K562 (cell line): ENCODE data around the gene KCNC4. TPM values are rescaled to one million over a fixed set of nuclear protein-coding genes. Genes with fewer than 3 reads are reported as not detected.
A peak's percentile ranks its signal among the peaks of the same experiment; 100 is the strongest.

Experiments
- ATAC-seq: fragments of 200-7000 bp; cut with Tn5 transposase; 3 replicates; pipeline ENCODE4 v1.9.1; 2020; ENCODE audit warnings: moderate library complexity
- BruUV-seq: library from RNA; stranded (reverse); fragments of 400-500 nt; replicated peaks from 2 replicates; lab custom pipeline; 2021; lab: Mats Ljungman, UMichigan
- CTCF ChIA-PET: fragments of 300-600 bp; formaldehyde crosslinking; extraction: SDS; loops from one replicate; lab custom pipeline; 2021; ENCODE audit warnings: low intra/inter-chr PET ratio; lab: Yijun Ruan, JAX
- POLR2A ChIA-PET: fragments of 300-600, 350-650 bp; sonication (Branson Sonifier 250); formaldehyde crosslinking; extraction: SDS; loops from one replicate; lab custom pipeline; 2021; ENCODE audit warnings: antibody characterized with exemption, inconsistent platforms; lab: Yijun Ruan, JAX
- DNase-seq, 4 experiments: peaks; one replicate each; pipeline versions ENCODE4 v3.0.0 to v3.0.0-alpha.2; 2011 to 2018; ENCODE audit warnings: low spot score in 3 of 4, mixed read lengths in 3 of 4; ENCODE audit errors: extremely low read depth in 1 of 4
- FAIRE-seq: peaks from 2 replicates; lab custom pipeline; 2011; peaks lifted over from hg19 to GRCh38; lab: Jason Lieb, UNC
- H2AFZ ChIP-seq: 2 replicates; pipeline ENCODE4 v1.6.0; 2011; ENCODE audit warnings: low read depth, low read length, control low read depth, inconsistent platforms
- H3K27ac ChIP-seq: fragments of 200-600 bp; 3 replicates; pipeline ENCODE4 v1.8.0; 2011; ENCODE audit warnings: low read depth, mild to moderate bottlenecking, control low read depth, inconsistent platforms, low read length, moderate library complexity, mixed read lengths; ENCODE audit errors: extremely low read depth
- H3K27me3 ChIP-seq, 2 experiments: fragments of 300-600 bp in 1 of 2; 2 replicates in 1 of 2; 3 replicates in 1 of 2; pipeline versions ENCODE4 v1.6.0 to v1.8.0; 2011; ENCODE audit warnings: inconsistent platforms in 2 of 2, low read length in 2 of 2, mild to moderate bottlenecking in 1 of 2, mixed read lengths in 1 of 2, moderate library complexity in 1 of 2; ENCODE audit not compliant: control insufficient read depth in 2 of 2, insufficient read depth in 2 of 2
- H3K36me3 ChIP-seq: fragments of 300-600 bp; 3 replicates; pipeline ENCODE4 v1.8.0; 2011; ENCODE audit warnings: mild to moderate bottlenecking, low read length, inconsistent platforms; ENCODE audit not compliant: control insufficient read depth, insufficient read depth
- H3K4me1 ChIP-seq, 2 experiments: fragments of 200-600 bp in 1 of 2; replicated peaks in 1 of 2; 2 replicates in 1 of 2; 3 replicates in 1 of 2; pipeline versions ENCODE4 v1.5.1 to v1.8.0; 2011; ENCODE audit warnings: inconsistent platforms in 2 of 2, low read length in 2 of 2, mild to moderate bottlenecking in 1 of 2, mixed read lengths in 1 of 2, moderate library complexity in 1 of 2; ENCODE audit not compliant: control insufficient read depth in 2 of 2, insufficient read depth in 2 of 2
- H3K4me2 ChIP-seq: 2 replicates; pipeline ENCODE4 v1.6.1; 2011; ENCODE audit warnings: low read length, control low read depth, inconsistent platforms, mixed read lengths; ENCODE audit not compliant: insufficient read depth
- H3K4me3 ChIP-seq: fragments of 200-600 bp; sonication (generic), shearing (Covaris generic); 2 replicates; pipeline ENCODE4 v1.5.1; 2016; ENCODE audit warnings: control low read depth, inconsistent platforms
- H3K79me2 ChIP-seq: fragments of 200-600 bp; 3 replicates; pipeline ENCODE4 v1.8.0; 2011; ENCODE audit warnings: low read length, inconsistent platforms; ENCODE audit not compliant: control insufficient read depth, insufficient read depth
- H3K9ac ChIP-seq, 2 experiments: 2 replicates each; pipeline versions ENCODE4 v1.6.0 to v1.6.1; 2011; ENCODE audit warnings: low read depth in 2 of 2, low read length in 2 of 2, control low read depth in 1 of 2, inconsistent platforms in 1 of 2, mild to moderate bottlenecking in 1 of 2, mixed read lengths in 1 of 2; ENCODE audit not compliant: insufficient read depth in 1 of 2
- H3K9me1 ChIP-seq: one replicate; pipeline ENCODE4 v1.6.0; 2011; ENCODE audit warnings: inconsistent platforms, mild to moderate bottlenecking, low read length, moderate library complexity; ENCODE audit not compliant: control insufficient read depth, insufficient read depth
- H3K9me3 ChIP-seq: replicated peaks from 2 replicates; pipeline ENCODE4 v1.5.1; 2011; ENCODE audit warnings: low read depth, low read length, inconsistent platforms; ENCODE audit not compliant: control insufficient read depth, insufficient read depth
- H4K20me1 ChIP-seq: replicated peaks from 2 replicates; pipeline ENCODE4 v1.6.1; 2011; ENCODE audit warnings: low read length, inconsistent platforms, mixed read lengths; ENCODE audit not compliant: control insufficient read depth, insufficient read depth
- CBX1 ChIP-seq: sonication (generic); IDR thresholded peaks from 2 replicates; pipeline ENCODE4 v1.6.1; 2016; ENCODE audit warnings: antibody characterized with exemption, low read depth, mild to moderate bottlenecking
- CBX8 ChIP-seq: fragments of 200-600 bp; sonication (generic); IDR thresholded peaks from 2 replicates; pipeline ENCODE4 v1.6.1; 2012; ENCODE audit warnings: borderline replicate concordance, mixed run types, low read depth, mild to moderate bottlenecking, moderate library complexity, mixed read lengths, low read length, control low read depth, inconsistent platforms; ENCODE audit not compliant: poor library complexity, severe bottlenecking; ENCODE audit errors: extremely low read depth
- EGR1 ChIP-seq: fragments of 450-650 bp; conservative IDR thresholded peaks from 2 replicates; pipeline ENCODE4 v1.6.1; 2017; ENCODE audit warnings: mild to moderate bottlenecking
- ERF ChIP-seq: fragments of 450-650 bp; formaldehyde crosslinking; IDR thresholded peaks from 2 replicates; pipeline ENCODE4 v1.4.0; 2020; ENCODE audit warnings: mild to moderate bottlenecking, mixed read lengths
- FOXP1 ChIP-seq: sonication (generic); formaldehyde crosslinking; IDR thresholded peaks from 2 replicates; pipeline ENCODE4 v1.8.0; 2022; ENCODE audit warnings: mild to moderate bottlenecking, missing genetic modification reagents
- KDM2B ChIP-seq: fragments of 250-450 bp; sonication (Bioruptor Pico); IDR thresholded peaks from 2 replicates; pipeline ENCODE4 v1.8.0; 2021; ENCODE audit warnings: mild to moderate bottlenecking, moderate library complexity
- KLF16 ChIP-seq: IDR thresholded peaks from 2 replicates; pipeline ENCODE4 v1.6.1; 2016; ENCODE audit warnings: antibody characterized with exemption
- MAX ChIP-seq: sonication (generic); formaldehyde crosslinking; IDR thresholded peaks from 2 replicates; pipeline ENCODE4 v1.9.0; 2022; ENCODE audit warnings: mild to moderate bottlenecking, missing genetic modification reagents
- MEF2A ChIP-seq: IDR thresholded peaks from 2 replicates; pipeline ENCODE4 v1.6.1; 2011; ENCODE audit warnings: low read depth, mild to moderate bottlenecking, low read length, moderate library complexity; ENCODE audit not compliant: control insufficient read depth
- NRF1 ChIP-seq, 2 experiments: fragments of 450-650 bp; IDR thresholded peaks in 1 of 2; conservative IDR thresholded peaks in 1 of 2; 2 replicates each; pipeline ENCODE4 v1.6.1; 2014; ENCODE audit warnings: mild to moderate bottlenecking in 2 of 2
- POU5F1 ChIP-seq: fragments of 150-350 bp; IDR thresholded peaks from 2 replicates; pipeline ENCODE4 v1.6.1; 2014; ENCODE audit warnings: borderline replicate concordance, low read length, low read depth, mild to moderate bottlenecking; ENCODE audit not compliant: partially characterized antibody
- RBM15 ChIP-seq: fragments of 200-400 bp; formaldehyde crosslinking; IDR thresholded peaks from 2 replicates; pipeline ENCODE4 v1.6.1; 2018; ENCODE audit warnings: mild to moderate bottlenecking, low read length, moderate library complexity; ENCODE audit not compliant: insufficient read depth
- TCF7L2 ChIP-seq: fragments of 150-350 bp; IDR thresholded peaks from 2 replicates; pipeline ENCODE4 v1.6.1; 2016; ENCODE audit warnings: low read depth, mild to moderate bottlenecking, low read length, moderate library complexity
- ZBTB26 ChIP-seq: fragments of 450-650 bp; formaldehyde crosslinking; IDR thresholded peaks from 2 replicates; pipeline ENCODE4 v1.4.0; 2022; ENCODE audit warnings: missing genetic modification characterization
- ZNF212 ChIP-seq: fragments of 450-650 bp; formaldehyde crosslinking; IDR thresholded peaks from 2 replicates; pipeline ENCODE4 v1.4.0; 2020; ENCODE audit warnings: mild to moderate bottlenecking
- ZNF398 ChIP-seq: fragments of 250-450 bp; sonication (Bioruptor Pico); IDR thresholded peaks from 2 replicates; pipeline ENCODE4 v1.8.0; 2021; ENCODE audit warnings: moderate library complexity, mild to moderate bottlenecking, inconsistent platforms
- ZNF445 ChIP-seq: fragments of 250-450 bp; sonication (Bioruptor Pico); IDR thresholded peaks from 2 replicates; pipeline ENCODE4 v1.4.0; 2020; ENCODE audit warnings: low read depth, mild to moderate bottlenecking, moderate library complexity
- ZNF507 ChIP-seq: conservative IDR thresholded peaks from 2 replicates; pipeline ENCODE4 v1.6.1; 2017; ENCODE audit warnings: missing genetic modification characterization, missing compliant biosample characterization
- ZNF695 ChIP-seq: fragments of 450-650 bp; formaldehyde crosslinking; IDR thresholded peaks from 2 replicates; pipeline ENCODE4 v1.4.0; 2020; ENCODE audit warnings: mild to moderate bottlenecking, moderate library complexity
- WGBS: fragments of 100-300 bp; shearing (Covaris generic); methylation state at CpG from one replicate; pipeline ENCODE4 v1.1.6; 2016; ENCODE audit warnings: low coverage, mixed read lengths; ENCODE audit not compliant: insufficient coverage; ENCODE audit errors: missing lambda C conversion rate; 5-methylcytosine and 5-hydroxymethylcytosine counted together
- in situ Hi-C: fragments of 300-500 bp; cut with MboI; formaldehyde crosslinking; loops from 4 replicates; pipeline ENCODE4 v1.15.0; 2018; ENCODE audit warnings: inconsistent platforms, mixed read lengths
- intact Hi-C: fragments of 100-400 bp; cut with micrococcal nuclease; formaldehyde crosslinking; loops from 2 replicates; pipeline ENCODE4 v1.14.2; 2022
- polyA plus RNA-seq, 8 experiments: library from polyadenylated mRNA; depleted of rRNA in 4 of 8; stranded (reverse) in 5 of 8; unstranded in 3 of 8; fragments of >200 nt; fragmentation: Nextera tagmentation in 2 of 8; fragmentation: Illumina TruSeq in 1 of 8; extraction: Ambion mirVana in 2 of 8; extraction: Trizol in 1 of 8; gene quantifications; 2 replicates each; pipeline versions ENCODE4 v1.2.1 to v1.2.3, GENCODE V29; 2011 to 2014; ENCODE audit warnings: inconsistent platforms in 1 of 8, missing spikeins in 1 of 8
- total RNA-seq, 7 experiments: library from RNA; depleted of rRNA in 6 of 7; stranded (reverse); fragments of >200 nt in 6 of 7; fragmentation: Illumina TruSeq in 2 of 7; extraction: Trizol in 2 of 7; gene quantifications; 2 replicates each; pipeline versions ENCODE4 v1.2.1 to v1.2.3, GENCODE V29; 2011 to 2021; ENCODE audit warnings: low replicate concordance in 1 of 7

Gene KCNC4
- total and polyA plus RNA-seq, 9 of the 15 experiments (the other 6 are each of a cell fraction or from before 2014, with no cell fraction given) = 0.07 to 1.8 (median 0.73) TPM

GRCh38 chr1:110196917-110197765 is 13.0 kb upstream of the KCNC4 start:
- H3K9me1 ChIP-seq = peaks cover 2% of the 10 kb centered on the region
- FAIRE-seq = peak; percentile 99
- peak; percentile 66 to 93 (median 91) for DNase-seq
- peak; percentile 93 for ATAC-seq
- 0 out of 2 replicates have a peak, but pooled peaks cover 8% of the 10 kb centered on the region for H4K20me1 ChIP-seq
- in situ Hi-C loops (no loop called here), intact Hi-C loops (loop anchor here (2.0 kb wide), 1 partner anchor 298 kb away; no protein-coding TSS in a partner anchor)
- no peaks in the 10 kb centered on the region for H3K36me3 ChIP-seq
- no peak overlapping the region for H3K27ac ChIP-seq
- H3K9me3 ChIP-seq = no peaks in the 10 kb centered on the region
- no peak overlapping the region for H3K4me3 ChIP-seq
- POLR2A ChIA-PET = interaction anchor here (0.6 to 1.4 kb wide), 4 partner anchors 10 to 299 kb away, joined by 3 to 5 read pairs (median 4); no protein-coding TSS in a partner anchor
- no peak overlapping the region for H3K9ac ChIP-seq
- no TSS peak for BruUV-seq
- CTCF ChIA-PET = interaction anchor here (0.6 to 2.3 kb wide), 4 partner anchors 12 to 299 kb away, joined by 3 to 18 read pairs (median 8); no protein-coding TSS in a partner anchor
- no peaks in the 10 kb centered on the region for H3K4me1 ChIP-seq
- no peaks in the 10 kb centered on the region for H3K79me2 ChIP-seq
- no peak overlapping the region for H2AFZ ChIP-seq
- H3K4me2 ChIP-seq = no peak overlapping the region
- 8% methylated on average over 10 of the region's 12 CpGs for WGBS
- H3K27me3 ChIP-seq = peaks cover 20 to 70% of the 10 kb centered on the region in 2 experiments
- TF ChIP-seq CBX1 (no peak), POU5F1 (no peak), KDM2B (no peak), ZBTB26 (CRISPR knock-in tag) (no peak), EGR1 (no peak), ZNF398 (CRISPR knock-in tag) (no peak), ERF (CRISPR knock-in tag) (no peak), CBX8 (no peak), ZNF212 (CRISPR knock-in tag) (no peak), MEF2A (no peak), ZNF695 (CRISPR knock-in tag) (no peak), ZNF445 (no peak), NRF1 (conservative IDR thresholded peaks at IDR 0.05 in 1 of 2, IDR thresholded peaks at IDR 0.05 in 1 of 2) (0 out of 4 replicates have a peak, but pooled peaks of 1 of the 2 experiments have one; percentile 20), KLF16 (peak; percentile 61), MAX (no peak), ZNF507 (tag) (no peak), RBM15 (no peak), TCF7L2 (no peak), FOXP1 (CRISPR knock-in tag) (no peak)
